HL-60/S4 treated with phorbol 12-myristate 13-acetate at 8.2 ng/mL for 4 days and 3 days (cell line): Measurements from ENCODE around the gene PECR.
"Not testable (repeated sequence)": the region's sequence is repeated elsewhere in the genome, so short reads cannot be mapped to it uniquely, and the experiment has no call there.

Experiments used
- in situ Hi-C: fragments of 300-500 bp; cut with MboI; formaldehyde crosslinking; loops from 2 replicates; pipeline ENCODE4 v1.15.0; 2022; ENCODE audit warnings: low sequenced_read_pairs

The PECR gene

GRCh38 chr2:216009215-216009614, 72.4 kb downstream of the PECR start:
- in situ Hi-C loops: not testable (repeated sequence)

DNA sequence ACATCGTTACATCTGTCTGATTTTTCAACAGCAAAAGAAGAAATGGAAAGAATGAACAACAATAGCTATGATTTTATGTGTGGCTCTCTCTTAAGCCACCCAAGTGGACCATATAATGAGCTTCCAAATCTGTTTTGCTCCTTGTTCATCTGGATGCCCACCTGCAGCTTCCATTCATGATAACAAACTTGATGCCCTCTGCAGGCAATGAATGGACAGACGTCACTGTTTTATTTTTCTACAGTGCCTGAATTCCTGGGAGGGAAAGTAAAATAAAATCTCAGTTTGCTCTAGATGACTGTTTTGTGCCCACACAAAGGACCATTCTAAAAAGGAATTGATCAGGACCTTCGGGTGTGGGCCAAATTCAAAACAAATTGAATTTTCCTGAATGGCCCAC, 73.2 kb downstream of the PECR start:
- in situ Hi-C loops: no loop called here

DNA sequence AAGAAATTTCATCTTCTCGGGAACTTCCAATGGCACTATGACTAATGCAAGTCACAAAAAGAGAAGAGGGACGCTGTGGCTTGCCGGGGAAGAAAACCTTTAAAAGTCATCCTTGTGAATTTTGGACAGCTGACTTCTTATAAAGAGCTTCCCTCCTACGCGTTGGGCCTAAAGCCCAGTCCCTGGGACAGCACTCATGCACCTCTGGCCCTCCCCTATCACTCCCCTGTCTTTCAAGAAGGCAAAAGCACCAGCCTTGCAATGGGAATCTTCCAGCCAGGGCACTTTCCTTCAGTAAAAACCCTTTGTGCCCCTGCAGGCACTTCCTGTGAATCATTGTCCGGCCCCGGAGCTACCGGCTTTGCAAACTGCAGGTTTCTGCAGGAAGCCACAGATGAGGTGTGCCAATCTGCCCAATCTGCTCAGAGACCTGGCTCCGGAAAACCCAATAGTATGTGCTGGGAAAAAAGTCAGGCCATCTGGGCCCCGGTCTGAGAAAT, 75.4 kb downstream of the PECR start:
- in situ Hi-C loops: no loop called here

DNA sequence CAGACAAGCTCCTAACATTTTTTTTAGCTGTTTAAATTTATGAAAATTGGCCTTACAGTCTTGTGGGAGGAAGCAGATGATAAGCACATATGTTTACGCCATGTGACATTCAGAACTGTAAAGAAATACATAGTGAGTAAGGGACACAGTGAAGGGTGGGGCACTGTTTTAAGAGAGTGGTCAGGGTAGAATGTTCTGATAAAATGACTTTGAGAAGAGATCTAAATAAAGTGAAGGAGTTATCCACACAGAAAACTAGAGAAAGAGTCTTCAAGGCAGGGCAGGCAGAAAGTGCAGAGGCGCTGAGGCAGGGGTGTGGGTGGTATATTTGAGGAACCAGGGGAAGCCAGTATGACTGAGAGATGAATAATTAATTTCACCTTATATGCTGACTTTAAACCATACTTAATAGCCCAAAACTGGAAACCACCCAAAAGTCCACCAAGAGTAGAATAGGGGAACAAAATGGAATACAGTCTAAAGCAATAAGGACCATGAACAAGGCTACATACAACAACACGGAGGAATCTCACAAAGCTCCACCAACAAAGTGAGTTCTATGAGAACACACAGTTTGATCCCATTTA, 76.8 kb downstream of the PECR start:
- in situ Hi-C loops: no loop called here

DNA sequence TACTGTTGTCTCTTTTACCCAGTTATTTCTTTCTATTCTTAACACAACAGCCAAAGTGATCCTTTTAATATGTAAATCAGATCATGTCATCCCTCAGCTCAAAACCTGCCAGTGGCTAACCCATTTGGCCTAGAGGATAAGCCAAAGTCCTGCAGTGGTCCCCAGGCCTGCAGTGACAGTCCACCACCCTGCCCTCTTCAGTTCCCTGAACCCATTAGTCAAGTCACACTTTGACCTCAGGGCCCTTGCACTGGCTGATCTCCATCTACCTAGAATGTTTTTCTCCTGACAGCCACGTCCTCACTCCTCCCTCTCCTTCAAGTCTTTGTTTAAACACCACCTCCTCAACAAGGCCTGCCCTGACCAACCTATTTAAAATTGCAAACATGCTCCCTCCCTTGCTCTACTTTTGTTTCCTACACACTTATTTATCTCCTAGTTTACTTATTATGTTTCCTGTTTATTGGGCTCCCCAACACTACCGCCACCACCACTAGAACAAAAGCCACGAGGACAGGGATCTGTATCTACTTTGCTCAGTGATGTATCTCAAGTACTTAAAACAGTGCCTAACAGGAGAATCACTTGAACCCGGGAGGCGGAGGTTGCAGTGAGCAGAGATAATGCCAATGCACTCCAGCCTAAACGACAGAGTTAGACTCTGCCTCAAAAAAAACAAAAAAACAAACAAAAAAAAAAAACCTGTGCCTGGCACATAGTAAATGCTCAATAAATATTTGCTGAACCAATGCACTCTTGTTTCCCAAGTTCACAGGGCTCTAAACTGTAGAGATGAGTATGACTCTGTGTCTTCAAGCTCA, 77.5 kb downstream of the PECR start:
- in situ Hi-C loops: no loop called here

DNA sequence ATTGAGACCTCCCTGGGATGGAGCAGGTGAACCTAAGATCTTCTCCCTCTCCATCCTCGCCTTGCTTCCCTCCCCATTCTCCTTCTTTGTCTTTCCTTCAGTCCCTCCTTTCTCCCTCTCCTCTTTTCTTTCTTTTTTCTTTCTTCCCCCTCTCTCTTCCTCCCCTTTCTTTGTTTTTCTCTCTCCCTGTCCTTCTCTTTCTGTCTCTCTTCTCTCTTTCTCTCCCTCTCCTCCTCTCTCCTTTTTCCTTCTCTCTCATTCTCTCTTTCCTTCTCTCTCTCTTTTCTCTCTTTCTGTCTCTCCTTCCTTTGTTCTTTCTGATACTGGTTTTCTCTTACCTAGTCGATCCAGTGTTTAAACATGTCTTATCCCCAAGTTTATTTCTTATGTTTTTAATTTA, 78.9 kb downstream of the PECR start:
- in situ Hi-C loops: no loop called here

DNA sequence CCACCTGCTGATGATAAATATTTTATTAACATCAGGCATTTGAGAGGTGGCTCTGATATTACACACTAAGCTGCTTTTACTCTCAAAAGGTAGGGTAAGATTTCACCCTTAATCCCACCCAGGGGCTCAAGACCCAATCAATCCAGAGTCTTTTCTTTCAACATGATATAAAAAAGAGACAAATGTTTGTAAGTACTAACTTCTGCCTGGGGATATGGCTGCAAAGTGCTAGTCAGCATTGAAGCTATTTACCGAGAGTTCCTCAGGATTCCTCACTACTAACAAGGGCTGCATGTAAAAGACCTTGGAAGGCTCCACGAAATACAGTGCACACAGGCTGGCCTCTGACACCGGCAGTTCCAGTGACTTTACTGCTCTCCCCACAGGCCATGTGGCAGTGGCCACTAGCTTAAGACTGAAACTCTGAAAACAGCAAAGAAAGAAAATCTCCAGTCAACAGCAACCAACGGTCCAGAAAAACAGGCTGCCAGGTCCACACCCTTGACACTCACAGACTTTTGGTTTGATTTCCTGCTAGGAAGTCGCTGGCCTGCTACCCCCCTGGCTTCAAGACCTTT, 79.4 kb downstream of the PECR start:
- in situ Hi-C loops: no loop called here

- in situ Hi-C loops: no loop called here
These were observed 80.2 kb downstream of the PECR start for GRCh38 chr2:216001216-216002100.

- in situ Hi-C loops: no loop called here
These were observed 83.0 kb downstream of the PECR start for GRCh38 chr2:215998636-215999035.

GRCh38 chr2:215997219-215997618, 84.4 kb downstream of the PECR start:
- in situ Hi-C loops: no loop called here

GRCh38 chr2:215994911-215995310, 86.7 kb downstream of the PECR start:
- in situ Hi-C loops: no loop called here

DNA sequence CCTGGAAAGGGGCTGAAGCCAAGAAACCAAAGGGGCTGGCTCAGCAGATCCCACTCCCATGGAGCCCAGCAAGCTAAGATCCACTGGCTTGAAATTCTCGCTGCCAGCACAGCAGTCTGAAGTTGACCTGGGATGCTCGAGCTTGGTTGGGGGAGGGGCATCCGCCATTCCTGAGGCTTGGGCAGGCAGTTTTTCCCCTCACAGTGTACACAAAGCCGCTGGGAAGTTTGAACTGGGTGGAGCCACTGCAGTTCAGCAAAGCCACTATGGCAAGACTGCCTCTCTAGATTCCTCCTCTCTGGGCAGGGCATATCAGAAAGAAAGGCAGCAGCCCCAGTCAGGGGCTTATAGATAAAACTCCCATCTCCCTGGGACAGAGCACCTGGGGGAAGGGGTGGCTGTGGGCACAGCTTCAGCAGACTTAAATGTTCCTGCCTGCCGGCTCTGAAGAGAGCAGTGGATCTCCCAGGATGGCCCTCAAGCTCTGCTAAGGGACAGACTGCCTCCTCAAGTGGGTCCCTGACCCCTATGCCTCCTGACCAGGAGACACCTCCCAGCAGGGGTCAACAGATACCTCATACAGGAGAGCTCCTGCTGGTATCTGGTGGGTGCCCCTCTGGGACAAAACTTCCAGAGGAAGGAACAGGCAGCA, 92.9 kb downstream of the PECR start:
- in situ Hi-C loops: not testable (repeated sequence)
